Endothelial cell of umbilical vein (primary cell): ENCODE data around the gene SECISBP2. TPM values are rescaled to one million over a fixed set of nuclear protein-coding genes. Genes with fewer than 3 reads are reported as not detected.

ENCODE experiments used
- BruUV-seq: library from RNA; stranded (reverse); fragments of 400-500 nt; replicated peaks from 2 replicates; lab custom pipeline; 2021; lab: Mats Ljungman, UMichigan
- CTCF ChIA-PET: fragments of 300-600, 350-600 bp; sonication (Branson Sonifier 250); formaldehyde crosslinking; loops from one replicate; lab custom pipeline; 2021; ENCODE audit warnings: antibody characterized with exemption, inconsistent platforms; lab: Charles Lee
- POLR2A ChIA-PET: fragments of 300-600, 350-600 bp; sonication (Branson Sonifier 250); formaldehyde crosslinking; loops from one replicate; lab custom pipeline; 2021; ENCODE audit warnings: antibody characterized with exemption, inconsistent platforms; lab: Charles Lee
- DNase-seq: peaks from one replicate; pipeline ENCODE4 v3.0.0-alpha.2; 2011; ENCODE audit warnings: low read depth, low spot score
- FAIRE-seq: peaks from 2 replicates; lab custom pipeline; 2011; peaks lifted over from hg19 to GRCh38; lab: Jason Lieb, UNC
- H2AFZ ChIP-seq: 2 replicates; pipeline ENCODE4 v1.6.0; 2012; ENCODE audit warnings: low read depth, low read length, control low read depth, inconsistent platforms
- H3K27ac ChIP-seq: 2 replicates; pipeline ENCODE4 v1.5.1; 2011; ENCODE audit warnings: low read depth, mild to moderate bottlenecking, control low read depth, low read length, moderate library complexity; ENCODE audit not compliant: insufficient read depth
- H3K27me3 ChIP-seq, 2 experiments: 2 replicates each; pipeline versions ENCODE4 v1.6.0 to v1.6.1; 2011; ENCODE audit warnings: low read length in 2 of 2, mixed read lengths in 1 of 2; ENCODE audit not compliant: control insufficient read depth in 2 of 2, insufficient read depth in 2 of 2
- H3K36me3 ChIP-seq, 2 experiments: 2 replicates in 1 of 2; 3 replicates in 1 of 2; pipeline ENCODE4 v1.5.1; 2011; ENCODE audit warnings: low read length in 2 of 2, mild to moderate bottlenecking in 1 of 2, moderate library complexity in 1 of 2; ENCODE audit not compliant: control insufficient read depth in 2 of 2, insufficient read depth in 2 of 2; ENCODE audit errors: extremely low read depth in 1 of 2
- H3K4me1 ChIP-seq: 3 replicates; pipeline ENCODE4 v1.5.1; 2011; ENCODE audit warnings: mild to moderate bottlenecking, low read length; ENCODE audit not compliant: control insufficient read depth, insufficient read depth; ENCODE audit errors: extremely low read depth
- H3K4me2 ChIP-seq: 2 replicates; pipeline ENCODE4 v1.6.1; 2011; ENCODE audit warnings: low read length, control low read depth, mixed read lengths; ENCODE audit not compliant: insufficient read depth
- H3K4me3 ChIP-seq, 3 experiments: fragments of 200-600 bp in 1 of 3; sonication (generic), shearing (Covaris generic) in 1 of 3; replicated peaks in 1 of 3; 2 replicates each; pipeline ENCODE4 v1.5.1; 2011 to 2016; ENCODE audit warnings: control low read depth in 3 of 3, low read length in 3 of 3, mild to moderate bottlenecking in 2 of 3, inconsistent platforms in 1 of 3, low read depth in 1 of 3, moderate library complexity in 1 of 3; ENCODE audit not compliant: insufficient read depth in 1 of 3
- H3K79me2 ChIP-seq: 2 replicates; pipeline ENCODE4 v1.6.0; 2012; ENCODE audit warnings: low read length, inconsistent platforms; ENCODE audit not compliant: control insufficient read depth, insufficient read depth
- H3K9ac ChIP-seq: replicated peaks from 2 replicates; pipeline ENCODE3; 2011; ENCODE audit warnings: low read length, control low read depth; ENCODE audit not compliant: insufficient read depth; ENCODE audit errors: extremely low read depth
- H3K9me1 ChIP-seq: replicated peaks from 3 replicates; pipeline ENCODE4 v1.6.0; 2011; ENCODE audit warnings: mild to moderate bottlenecking, low read length; ENCODE audit not compliant: control insufficient read depth, insufficient read depth; ENCODE audit errors: extremely low read depth
- H3K9me3 ChIP-seq: replicated peaks from 2 replicates; pipeline ENCODE4 v1.5.1; 2012; ENCODE audit warnings: low read length, inconsistent platforms; ENCODE audit not compliant: control insufficient read depth, insufficient read depth
- H4K20me1 ChIP-seq: replicated peaks from 2 replicates; pipeline ENCODE3; 2011; ENCODE audit warnings: mild to moderate bottlenecking, low read length; ENCODE audit not compliant: control insufficient read depth, insufficient read depth; ENCODE audit errors: extremely low read depth
- CTCF ChIP-seq, 2 donors: IDR thresholded peaks; 1 replicate in 1 of 2; 2 replicates in 1 of 2; pipeline ENCODE4 v1.5.1; 2011; ENCODE audit warnings: low read length in 2 of 2, mild to moderate bottlenecking in 2 of 2, moderate library complexity in 2 of 2, control low read depth in 1 of 2, inconsistent platforms in 1 of 2, low read depth in 1 of 2; ENCODE audit not compliant: insufficient read depth in 1 of 2; ENCODE audit errors: extremely low read depth in 1 of 2
- EZH2 ChIP-seq: IDR thresholded peaks from 2 replicates; pipeline ENCODE4 v1.6.1; 2012; ENCODE audit warnings: borderline replicate concordance, low read depth, mild to moderate bottlenecking, moderate library complexity, low read length, inconsistent platforms; ENCODE audit not compliant: severe bottlenecking
- FOS ChIP-seq: IDR thresholded peaks from 2 replicates; pipeline ENCODE4 v1.6.1; 2011; ENCODE audit warnings: mild to moderate bottlenecking, low read length, moderate library complexity, borderline replicate concordance; ENCODE audit not compliant: insufficient read depth
- GATA2 ChIP-seq: IDR thresholded peaks from 2 replicates; pipeline ENCODE4 v1.7.0; 2011; ENCODE audit warnings: low read depth, mild to moderate bottlenecking, moderate library complexity, mixed read lengths, low read length; ENCODE audit not compliant: insufficient read length, insufficient read depth
- JUN ChIP-seq: IDR thresholded peaks from 2 replicates; pipeline ENCODE4 v1.6.1; 2011; ENCODE audit warnings: borderline replicate concordance, low read depth; ENCODE audit not compliant: insufficient read length, insufficient read depth
- MAX ChIP-seq: IDR thresholded peaks from 2 replicates; pipeline ENCODE4 v1.6.1; 2011; ENCODE audit not compliant: insufficient read depth, insufficient read length
- MYC ChIP-seq: IDR thresholded peaks from one replicate; pipeline ENCODE4 v1.6.1; 2011; ENCODE audit warnings: mild to moderate bottlenecking, low read depth, low read length
- POLR2A ChIP-seq: IDR thresholded peaks from 2 replicates; pipeline ENCODE4 v1.6.1; 2012; ENCODE audit warnings: low read depth, mild to moderate bottlenecking, control low read depth, low read length
- POLR2AphosphoS5 ChIP-seq: IDR thresholded peaks from 2 replicates; pipeline ENCODE4 v1.6.1; 2012; ENCODE audit warnings: low read depth, mild to moderate bottlenecking, control low read depth, low read length, moderate library complexity; ENCODE audit not compliant: insufficient read depth
- dilution Hi-C: fragments of 300-500 bp; cut with MboI; formaldehyde crosslinking; loops from one replicate; pipeline ENCODE4 v1.15.0; 2019; ENCODE audit warnings: low sequenced_read_pairs; ENCODE audit not compliant: extremely low pct_ligation_motif_present
- intact Hi-C: fragments of 100-400 bp; cut with micrococcal nuclease; formaldehyde crosslinking; loops from one replicate; pipeline ENCODE4 v1.10.0; 2022
- polyA plus RNA-seq, 4 experiments: library from polyadenylated mRNA; depleted of rRNA in 3 of 4; stranded (reverse) in 3 of 4; unstranded in 1 of 4; fragments of >200 nt; gene quantifications; 2 replicates each; pipeline versions ENCODE4 v1.2.1 to v1.2.3, GENCODE V29; 2011 to 2012; ENCODE audit warnings: missing spikeins in 1 of 4
- total RNA-seq: library from RNA; stranded (reverse); gene quantifications from 2 replicates; pipeline ENCODE4 v1.2.3, GENCODE V29; 2021

The SECISBP2 gene
- total and polyA plus RNA-seq, 2 donors (not counting 3 experiments of a cell fraction or from before 2014, with no cell fraction given), result 22.7 to 36.3 TPM

DNA sequence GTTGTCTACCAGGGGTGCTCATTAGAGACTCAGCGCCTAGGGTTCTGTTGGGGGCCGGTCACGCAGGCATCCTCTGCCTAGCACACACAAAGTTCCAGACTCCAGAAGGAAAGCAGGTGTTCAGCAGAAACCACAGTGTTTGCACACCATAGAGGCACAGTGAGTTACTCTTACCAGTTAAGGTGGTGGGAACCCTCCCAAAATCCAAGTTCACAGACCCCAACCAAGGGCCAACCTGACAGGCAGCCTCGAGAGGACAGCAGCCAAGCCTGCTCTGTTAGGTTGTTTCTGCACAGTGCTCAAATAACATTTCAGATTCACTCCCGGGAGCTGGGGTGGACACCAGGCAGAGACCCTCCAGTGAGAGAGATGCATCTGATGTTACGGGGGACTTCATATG, 36.2 kb downstream of the SECISBP2 start:
- intact Hi-C loops, result no loop called here

More for the DNA sequence above, 36.2 kb downstream of the SECISBP2 start:
- H2AFZ ChIP-seq, result no peak overlapping the region
- H3K9me3 ChIP-seq, result no peaks in the 10 kb centered on the region
- H3K36me3 ChIP-seq, result peaks cover 13 to 52% of the 10 kb centered on the region in 2 experiments
- no peaks in the 10 kb centered on the region for H3K79me2 ChIP-seq
- no peak for DNase-seq
- TF ChIP-seq FOS (no peak), JUN (no peak), POLR2A (no peak), MYC (no peak), GATA2 (no peak), POLR2AphosphoS5 (no peak), CTCF (IDR thresholded peaks at IDR 0.05; ENCODE audit: extremely low read depth in 1 of 2, insufficient read depth in 1 of 2, low read depth in 1 of 2, low read length in 2 of 2) (no peak), EZH2 (no peak), MAX (no peak)
- no peaks in the 10 kb centered on the region for H3K27me3 ChIP-seq
- H4K20me1 ChIP-seq, result no peaks in the 10 kb centered on the region
- no peaks in the 10 kb centered on the region for H3K9me1 ChIP-seq
- no peaks in the 10 kb centered on the region for H3K4me1 ChIP-seq
- ChIA-PET POLR2A (no interaction called here), CTCF (interaction anchor here (1.6 kb wide), 1 partner anchor 194 kb away, joined by 6 read pairs; no protein-coding TSS in a partner anchor)
- no peak for FAIRE-seq
- no peak overlapping the region for H3K9ac ChIP-seq
- H3K4me3 ChIP-seq, result no peak overlapping the region
- H3K4me2 ChIP-seq, result no peak overlapping the region
- dilution Hi-C loops, result no loop called here
- BruUV-seq, result no TSS peak
- no peak overlapping the region for H3K27ac ChIP-seq
